ENCODE results near the gene UNC13B. TPM values are rescaled to one million over a fixed set of nuclear protein-coding genes. Genes with fewer than 3 reads are reported as not detected.

UNC13B gene
- total and polyA plus RNA-seq, 2 experiments from 2014 or later = 8.7 to 52.1 TPM

DNA sequence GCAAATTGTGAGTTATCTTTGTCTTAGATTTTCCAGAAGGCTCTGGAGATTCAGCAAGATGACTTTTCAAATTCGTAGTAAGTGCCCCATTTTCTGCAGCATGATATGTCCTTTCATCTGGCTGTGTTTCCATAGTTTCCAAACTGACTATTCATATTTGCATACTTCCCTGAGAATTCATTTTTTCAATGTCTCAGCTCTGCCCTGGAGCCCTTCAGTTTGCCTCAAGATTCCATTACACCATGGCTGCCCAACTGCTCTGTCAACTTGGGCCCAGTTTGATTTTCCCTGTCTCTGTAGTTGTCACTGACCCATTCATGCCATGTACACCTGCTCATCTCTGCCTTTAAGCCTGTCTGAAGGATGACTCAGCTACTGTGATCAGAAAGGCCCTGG is 233.9 kb downstream of the UNC13B start:
- ATAC-seq = no peak
- Histone ChIP-seq H2AFZ (no peak overlapping the region), H4K20me1 (replicated peaks; ENCODE audit: insufficient read depth) (no peaks in the 10 kb centered on the region), H3K27me3 (ENCODE audit: insufficient read depth) (no peaks in the 10 kb centered on the region), H3K79me2 (replicated peaks; ENCODE audit: insufficient read depth) (no peaks in the 10 kb centered on the region), H3K36me3 (ENCODE audit: insufficient read depth) (no peaks in the 10 kb centered on the region; the same call in 1 of the 2 replicates), H3K9me2 (ENCODE audit: insufficient read depth) (no peaks in the 10 kb centered on the region), H3K4me2 (no peak overlapping the region), H3F3A (replicated peaks; ENCODE audit: low read depth) (no peaks in the 10 kb centered on the region), H3K4me3 (no peak overlapping the region), H3K4me1 (ENCODE audit: insufficient read depth) (no peaks in the 10 kb centered on the region), H3K27ac (ENCODE audit: low read depth) (no peak overlapping the region)
- Mint-ChIP-seq H3K27ac (no peak overlapping the region), H3K4me3 (no peak overlapping the region), H3K9me3 (no peaks in the 10 kb centered on the region), H3K27me3 (ENCODE audit: insufficient read depth, low read depth, poor library complexity) (peaks cover 2% of the 10 kb centered on the region), H3K4me1 (no peaks in the 10 kb centered on the region), H3K36me3 (ENCODE audit: low read depth) (peaks cover 7% of the 10 kb centered on the region; the same call in 1 of the 3 replicates)
- TF ChIP-seq ZNF462 (CRISPR knock-in tag; IDR thresholded peaks at IDR 0.05) = no peak
- no peak for TF ChIP-seq JUNB (IDR thresholded peaks at IDR 0.05; ENCODE audit: unreplicated experiment)
- TF ChIP-seq STAT1 (IDR thresholded peaks at IDR 0.05; ENCODE audit: unreplicated experiment) = no peak
- TF ChIP-seq ZNF331 (CRISPR knock-in tag; IDR thresholded peaks at IDR 0.05; ENCODE audit: low read depth) = no peak
- TF ChIP-seq, protein P1, sequence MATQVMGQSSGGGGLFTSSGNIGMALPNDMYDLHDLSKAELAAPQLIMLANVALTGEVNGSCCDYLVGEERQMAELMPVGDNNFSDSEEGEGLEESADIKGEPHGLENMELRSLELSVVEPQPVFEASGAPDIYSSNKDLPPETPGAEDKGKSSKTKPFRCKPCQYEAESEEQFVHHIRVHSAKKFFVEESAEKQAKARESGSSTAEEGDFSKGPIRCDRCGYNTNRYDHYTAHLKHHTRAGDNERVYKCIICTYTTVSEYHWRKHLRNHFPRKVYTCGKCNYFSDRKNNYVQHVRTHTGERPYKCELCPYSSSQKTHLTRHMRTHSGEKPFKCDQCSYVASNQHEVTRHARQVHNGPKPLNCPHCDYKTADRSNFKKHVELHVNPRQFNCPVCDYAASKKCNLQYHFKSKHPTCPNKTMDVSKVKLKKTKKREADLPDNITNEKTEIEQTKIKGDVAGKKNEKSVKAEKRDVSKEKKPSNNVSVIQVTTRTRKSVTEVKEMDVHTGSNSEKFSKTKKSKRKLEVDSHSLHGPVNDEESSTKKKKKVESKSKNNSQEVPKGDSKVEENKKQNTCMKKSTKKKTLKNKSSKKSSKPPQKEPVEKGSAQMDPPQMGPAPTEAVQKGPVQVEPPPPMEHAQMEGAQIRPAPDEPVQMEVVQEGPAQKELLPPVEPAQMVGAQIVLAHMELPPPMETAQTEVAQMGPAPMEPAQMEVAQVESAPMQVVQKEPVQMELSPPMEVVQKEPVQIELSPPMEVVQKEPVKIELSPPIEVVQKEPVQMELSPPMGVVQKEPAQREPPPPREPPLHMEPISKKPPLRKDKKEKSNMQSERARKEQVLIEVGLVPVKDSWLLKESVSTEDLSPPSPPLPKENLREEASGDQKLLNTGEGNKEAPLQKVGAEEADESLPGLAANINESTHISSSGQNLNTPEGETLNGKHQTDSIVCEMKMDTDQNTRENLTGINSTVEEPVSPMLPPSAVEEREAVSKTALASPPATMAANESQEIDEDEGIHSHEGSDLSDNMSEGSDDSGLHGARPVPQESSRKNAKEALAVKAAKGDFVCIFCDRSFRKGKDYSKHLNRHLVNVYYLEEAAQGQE (IDR thresholded peaks at IDR 0.05; ENCODE audit: unreplicated experiment) = no peak
- TF ChIP-seq, protein P2, sequence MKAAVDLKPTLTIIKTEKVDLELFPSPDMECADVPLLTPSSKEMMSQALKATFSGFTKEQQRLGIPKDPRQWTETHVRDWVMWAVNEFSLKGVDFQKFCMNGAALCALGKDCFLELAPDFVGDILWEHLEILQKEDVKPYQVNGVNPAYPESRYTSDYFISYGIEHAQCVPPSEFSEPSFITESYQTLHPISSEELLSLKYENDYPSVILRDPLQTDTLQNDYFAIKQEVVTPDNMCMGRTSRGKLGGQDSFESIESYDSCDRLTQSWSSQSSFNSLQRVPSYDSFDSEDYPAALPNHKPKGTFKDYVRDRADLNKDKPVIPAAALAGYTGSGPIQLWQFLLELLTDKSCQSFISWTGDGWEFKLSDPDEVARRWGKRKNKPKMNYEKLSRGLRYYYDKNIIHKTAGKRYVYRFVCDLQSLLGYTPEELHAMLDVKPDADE (IDR thresholded peaks at IDR 0.05) = no peak
- no peak for TF ChIP-seq CREB1 (CRISPR knock-in tag; IDR thresholded peaks at IDR 0.05; ENCODE audit: low read depth)
- no peak for TF ChIP-seq EZH2 (IDR thresholded peaks at IDR 0.05; ENCODE audit: low read depth, unreplicated experiment)
- no peak for TF ChIP-seq ZNF114 (CRISPR knock-in tag; IDR thresholded peaks at IDR 0.05)
- no peak for TF ChIP-seq NANOG (IDR thresholded peaks at IDR 0.05; ENCODE audit: borderline replicate concordance)
- no peak for TF ChIP-seq EZH2phosphoT487 (IDR thresholded peaks at IDR 0.05; ENCODE audit: unreplicated experiment)
- TF ChIP-seq POLR2AphosphoS5 (IDR thresholded peaks at IDR 0.05; ENCODE audit: low read depth) = no peak
- TF ChIP-seq CTCF (conservative IDR thresholded peaks at IDR 0.05; ENCODE audit: low read depth in 2 of 2) = no peak
- no peak for DNase-seq (ENCODE audit: low spot score)
